Measurements from ENCODE around the gene SLC12A8. TPM values are rescaled to one million over a fixed set of nuclear protein-coding genes. Genes with fewer than 3 reads are reported as not detected.

SLC12A8 gene
- total RNA-seq, 1 donor from 2014 or later: 1.9 TPM

DNA sequence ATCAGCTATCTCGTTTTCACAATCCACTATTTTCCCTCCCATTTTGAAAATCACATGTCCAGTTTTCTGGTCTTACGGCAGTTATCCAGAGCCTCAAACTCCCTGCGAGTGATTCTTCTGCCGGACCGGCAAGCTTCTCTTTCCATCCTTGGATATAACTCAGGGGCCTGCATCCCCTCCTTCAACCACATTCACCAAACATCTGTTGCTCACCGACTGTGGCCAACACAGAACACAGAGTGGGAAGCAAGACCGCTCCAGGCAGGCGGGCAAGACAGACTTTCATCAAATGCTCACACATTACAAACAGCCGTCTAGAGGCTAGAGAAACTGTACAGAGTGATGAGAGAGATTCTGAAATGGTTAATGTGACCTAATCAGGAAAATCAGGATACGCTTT, 7.6 kb upstream of the SLC12A8 start:
- no peak for DNase-seq (ENCODE audit: extremely low read depth, low read depth, low spot score)

DNA sequence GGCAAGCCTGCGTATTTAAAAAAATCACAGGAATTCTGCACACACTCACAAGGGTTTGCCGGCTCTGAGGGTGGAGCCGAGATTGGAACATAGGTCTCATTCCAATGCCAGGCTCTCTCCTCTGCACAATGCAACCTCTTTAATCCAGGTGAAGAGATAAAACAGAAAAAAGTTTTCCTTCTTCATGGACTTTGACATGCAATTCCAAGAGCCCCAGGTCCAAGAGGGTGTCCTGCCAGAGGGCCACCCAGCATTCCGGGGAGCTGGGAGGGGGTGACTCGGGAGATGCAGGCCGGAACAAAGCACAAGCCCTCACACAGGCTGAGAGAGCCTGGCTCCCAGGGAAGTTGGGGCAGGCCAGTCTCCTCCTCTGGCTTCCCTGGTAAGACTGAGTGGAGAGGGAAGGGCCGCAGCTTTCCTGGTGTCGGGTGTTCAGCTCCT, 6.7 kb upstream of the SLC12A8 start:
- no peak for DNase-seq (ENCODE audit: extremely low read depth, low read depth, low spot score)

DNA sequence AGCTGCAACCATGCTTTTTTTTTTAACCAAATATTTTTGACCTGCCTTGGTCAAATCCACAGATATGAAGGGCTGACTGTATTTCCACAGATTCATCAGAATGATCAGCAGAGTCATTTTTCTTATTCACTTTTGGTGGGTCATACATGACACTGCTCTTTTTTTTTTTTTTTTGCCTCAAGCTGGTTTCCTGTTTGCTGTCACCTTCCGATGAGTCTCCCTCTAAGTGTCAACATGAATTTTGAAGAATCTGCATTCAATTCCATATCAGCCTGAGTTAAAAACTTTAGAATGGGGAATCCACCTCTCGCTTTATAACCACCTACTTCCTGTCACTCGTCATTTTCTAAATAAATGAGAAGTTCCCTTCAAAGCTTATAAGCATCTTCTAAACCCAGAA, 2.2 kb upstream of the SLC12A8 start:
- no peak for DNase-seq (ENCODE audit: extremely low read depth, low read depth, low spot score)

DNA sequence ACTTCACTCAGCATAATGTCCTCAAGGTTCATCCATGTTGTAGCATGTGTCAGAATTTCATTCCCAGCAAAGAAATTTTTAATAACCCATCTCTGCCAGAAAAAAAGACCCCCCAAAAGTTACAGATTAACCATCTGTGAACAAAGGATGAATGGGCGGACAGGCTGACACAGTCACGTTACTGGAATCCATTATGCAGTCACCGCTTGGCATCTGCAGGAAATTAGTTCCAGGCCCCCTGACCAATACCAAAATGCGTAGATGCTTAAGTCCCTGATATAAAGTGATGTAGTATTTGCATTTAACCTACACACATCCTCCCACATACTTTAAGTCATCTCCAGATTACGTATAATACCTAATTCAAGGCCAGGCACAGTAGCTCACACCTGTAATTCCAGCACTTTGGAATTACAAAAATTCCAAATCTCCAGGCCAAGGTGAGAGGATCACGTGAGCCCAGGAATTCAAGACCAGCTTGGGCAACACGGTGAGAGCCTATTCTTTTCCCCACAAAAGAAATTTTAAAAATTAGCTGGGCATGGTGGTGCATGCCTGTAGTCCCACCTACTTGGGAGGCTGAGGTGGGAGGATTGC, 1.5 kb upstream of the SLC12A8 start:
- no peak for DNase-seq (ENCODE audit: extremely low read depth, low read depth, low spot score)

DNA sequence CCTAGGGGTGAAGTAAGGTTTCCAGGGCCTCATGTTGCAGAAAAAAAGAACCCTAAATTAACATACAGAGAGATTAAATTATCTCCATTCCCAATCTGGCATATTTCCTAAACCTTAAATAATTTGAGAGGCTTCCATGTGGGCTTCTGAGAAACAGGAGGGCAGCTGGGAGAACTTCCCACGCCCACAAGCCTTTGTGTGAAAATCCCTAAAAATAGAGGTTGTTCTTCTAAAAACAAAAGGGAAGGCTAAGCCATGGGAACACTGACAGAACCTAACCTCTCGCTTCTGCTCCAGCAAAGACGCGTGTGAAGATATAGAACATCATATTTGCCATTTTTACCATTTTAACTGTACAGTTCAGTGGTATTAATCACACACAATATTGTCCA, 812 bp upstream of the SLC12A8 start:
- no peak for DNase-seq (ENCODE audit: extremely low read depth, low read depth, low spot score)

DNA sequence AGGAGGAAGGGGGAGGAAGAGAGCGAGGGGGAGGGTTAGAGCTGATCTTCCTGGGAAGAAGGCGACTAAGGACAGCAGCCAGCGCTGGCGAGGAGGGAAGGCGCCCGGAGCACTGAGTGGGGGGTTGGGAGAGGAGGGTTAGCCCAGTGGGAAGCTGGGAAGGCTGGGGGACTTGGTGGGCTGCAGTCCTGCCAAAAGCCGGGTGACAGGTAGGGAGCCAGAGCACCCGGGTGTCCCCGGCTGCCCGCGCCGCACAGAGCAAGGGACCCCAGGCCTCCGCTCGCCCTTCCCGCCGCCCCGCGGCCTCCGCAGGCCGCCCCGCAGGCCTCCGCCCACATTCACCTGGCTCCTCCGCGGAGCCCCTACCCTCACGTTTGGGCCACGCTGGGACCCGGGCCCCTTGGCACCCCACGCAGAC, 448 bp downstream of the SLC12A8 start:
- DNase-seq (ENCODE audit: extremely low read depth, low read depth, low spot score): no peak

DNA sequence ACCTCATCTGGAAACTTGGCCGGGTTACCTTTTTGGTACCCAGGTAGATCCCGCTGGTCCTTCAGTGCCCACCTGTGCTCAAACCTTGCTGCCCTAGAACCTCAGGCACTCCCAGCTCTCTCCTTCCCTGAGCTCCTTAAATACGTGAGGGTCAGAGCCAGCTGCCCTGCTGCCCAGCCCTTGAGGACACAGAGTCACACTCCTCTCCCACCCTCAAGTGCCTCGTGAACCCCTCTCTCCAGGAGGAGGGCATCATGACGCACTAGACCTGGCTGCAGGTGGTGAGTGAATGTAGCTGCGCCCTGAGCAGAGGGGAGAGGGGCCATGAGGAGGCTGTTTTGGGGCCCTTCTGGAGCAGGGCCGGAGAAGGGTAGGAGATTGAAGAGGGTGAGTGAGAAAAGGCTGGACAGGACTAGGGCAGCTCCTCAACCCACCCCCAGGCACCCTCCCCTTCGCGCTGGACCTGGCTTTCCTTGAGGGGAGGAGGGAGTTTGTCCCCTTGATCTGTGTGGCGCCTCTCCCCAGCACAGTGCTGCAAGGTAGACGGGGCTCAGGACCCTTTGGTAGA, 941 bp downstream of the SLC12A8 start:
- DNase-seq (ENCODE audit: extremely low read depth, low read depth, low spot score): no peak

DNA sequence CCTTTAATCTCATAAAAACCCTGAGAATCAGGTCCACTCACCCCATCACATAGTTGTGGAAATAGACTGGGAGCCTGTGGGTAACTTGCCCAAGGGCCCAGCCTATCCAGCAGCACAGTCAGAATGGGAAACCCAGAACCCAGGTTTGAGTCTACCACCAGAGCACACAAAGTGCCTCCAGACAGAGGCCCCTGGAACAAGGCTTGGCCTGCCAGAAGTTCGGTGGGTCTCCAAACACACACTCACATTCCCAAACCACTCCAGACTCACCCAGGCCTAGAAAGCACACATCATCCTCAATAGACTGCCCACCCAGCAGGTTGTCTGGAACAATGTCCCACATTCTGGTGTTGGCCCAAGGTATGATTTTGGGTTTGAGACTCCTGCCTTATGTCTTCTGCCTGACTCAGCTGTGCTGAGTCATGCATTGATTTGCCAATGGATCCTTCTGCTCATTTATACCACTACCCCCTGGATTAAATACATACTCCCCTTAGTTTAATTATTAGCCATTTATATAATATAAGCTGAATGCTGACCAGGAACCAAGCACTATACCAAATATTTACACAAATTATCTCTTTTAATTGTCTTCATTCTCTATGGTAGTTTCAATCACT, 4.5 kb downstream of the SLC12A8 start:
- no peak for DNase-seq (ENCODE audit: extremely low read depth, low read depth, low spot score)

DNA sequence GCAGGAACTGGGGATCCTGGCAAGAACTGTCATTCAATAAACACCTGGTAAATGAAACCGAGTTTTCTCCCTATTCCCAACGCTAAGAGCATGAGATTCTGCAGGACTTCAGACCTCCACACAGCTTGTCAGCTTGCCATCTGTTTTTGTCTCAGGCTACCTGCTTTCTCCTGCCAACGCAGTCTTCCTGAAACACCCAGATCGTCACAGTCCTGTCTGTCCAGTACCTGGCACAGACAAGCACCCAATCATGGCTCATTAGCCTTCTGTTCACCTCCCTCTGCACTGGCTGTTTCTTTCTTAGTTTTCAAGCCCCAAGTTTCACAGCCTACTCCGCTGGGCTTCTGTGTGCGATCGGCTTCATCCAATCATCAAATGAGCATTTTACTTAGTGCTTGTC, 5.0 kb downstream of the SLC12A8 start:
- no peak for DNase-seq (ENCODE audit: extremely low read depth, low read depth, low spot score)

DNA sequence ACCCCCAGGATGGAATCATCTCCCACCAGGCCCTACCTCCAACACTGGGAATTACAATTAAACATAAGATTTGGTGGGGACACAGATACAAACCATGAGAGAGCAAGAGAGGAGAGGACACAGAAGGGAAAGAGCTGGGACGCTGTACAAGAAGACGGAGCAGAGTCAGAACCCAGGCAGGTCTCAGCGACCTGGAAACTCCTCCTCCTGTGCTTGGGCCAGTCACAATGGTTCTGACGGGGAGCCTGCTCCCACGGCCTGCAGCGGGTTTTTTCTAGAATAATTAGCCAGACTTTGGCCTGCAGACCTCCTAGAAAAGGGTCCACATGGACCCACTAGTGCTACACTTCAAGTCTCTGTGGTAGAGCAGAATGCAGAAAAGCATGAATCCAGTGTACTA, 5.6 kb downstream of the SLC12A8 start:
- DNase-seq (ENCODE audit: extremely low read depth, low read depth, low spot score): no peak

DNA sequence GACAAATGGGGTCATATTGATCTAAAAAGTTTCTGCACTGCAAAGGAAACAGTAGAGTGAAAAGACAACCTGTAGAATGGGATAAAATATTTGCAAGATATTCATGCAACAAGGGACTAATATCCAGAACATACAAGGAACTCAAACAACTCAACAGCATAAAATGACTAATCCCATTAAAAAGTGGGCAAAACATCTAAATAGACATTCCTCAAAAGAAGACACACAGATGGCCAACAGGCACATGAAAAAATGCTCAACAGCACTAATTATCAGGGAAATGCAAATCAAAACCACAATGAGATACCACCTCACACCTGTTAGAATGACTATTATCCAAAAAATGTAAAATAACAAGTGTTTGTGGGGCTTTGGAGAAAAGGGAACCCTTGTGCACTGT, 8.8 kb downstream of the SLC12A8 start:
- no peak for DNase-seq (ENCODE audit: extremely low read depth, low read depth, low spot score)

DNA sequence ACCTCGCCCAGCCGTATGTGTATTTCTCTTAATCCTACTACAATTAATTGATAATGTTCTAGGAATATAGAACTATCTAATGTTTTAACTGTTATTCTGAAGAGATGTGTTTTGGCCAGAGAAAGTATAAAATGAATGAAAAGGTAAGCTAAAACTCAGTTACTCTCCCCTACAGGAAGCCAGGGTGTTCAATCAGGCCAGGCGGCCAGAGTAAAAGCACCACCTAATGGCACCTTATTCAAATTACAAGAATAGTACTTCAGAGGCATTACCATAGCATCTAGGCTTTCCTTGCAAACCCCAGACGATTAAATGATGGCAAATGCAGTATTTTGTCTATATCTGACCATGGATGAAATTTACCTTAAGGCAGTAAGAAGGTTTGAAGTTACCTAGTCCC, 10.4 kb downstream of the SLC12A8 start:
- DNase-seq (ENCODE audit: extremely low read depth, low read depth, low spot score): no peak

DNA sequence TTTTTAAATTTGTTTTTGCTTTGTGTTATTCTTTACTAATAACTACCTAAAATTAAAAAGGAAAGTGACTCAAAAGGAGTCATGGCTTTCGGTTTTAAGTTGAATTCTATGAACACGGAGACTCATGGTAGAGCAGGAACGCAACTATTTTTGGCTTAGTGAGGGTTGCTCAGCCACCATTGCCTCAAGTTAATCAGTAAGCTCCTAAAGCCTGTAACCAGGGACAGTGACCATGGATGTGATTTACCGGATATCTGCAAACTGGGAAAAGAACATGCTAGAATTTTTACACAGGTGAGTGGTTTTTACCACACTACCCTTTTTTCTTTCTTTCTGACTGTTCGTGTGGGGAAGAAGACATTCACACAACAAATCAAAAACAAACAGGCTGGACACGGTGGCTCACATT, 11.8 kb downstream of the SLC12A8 start:
- no peak for DNase-seq (ENCODE audit: extremely low read depth, low read depth, low spot score)

DNA sequence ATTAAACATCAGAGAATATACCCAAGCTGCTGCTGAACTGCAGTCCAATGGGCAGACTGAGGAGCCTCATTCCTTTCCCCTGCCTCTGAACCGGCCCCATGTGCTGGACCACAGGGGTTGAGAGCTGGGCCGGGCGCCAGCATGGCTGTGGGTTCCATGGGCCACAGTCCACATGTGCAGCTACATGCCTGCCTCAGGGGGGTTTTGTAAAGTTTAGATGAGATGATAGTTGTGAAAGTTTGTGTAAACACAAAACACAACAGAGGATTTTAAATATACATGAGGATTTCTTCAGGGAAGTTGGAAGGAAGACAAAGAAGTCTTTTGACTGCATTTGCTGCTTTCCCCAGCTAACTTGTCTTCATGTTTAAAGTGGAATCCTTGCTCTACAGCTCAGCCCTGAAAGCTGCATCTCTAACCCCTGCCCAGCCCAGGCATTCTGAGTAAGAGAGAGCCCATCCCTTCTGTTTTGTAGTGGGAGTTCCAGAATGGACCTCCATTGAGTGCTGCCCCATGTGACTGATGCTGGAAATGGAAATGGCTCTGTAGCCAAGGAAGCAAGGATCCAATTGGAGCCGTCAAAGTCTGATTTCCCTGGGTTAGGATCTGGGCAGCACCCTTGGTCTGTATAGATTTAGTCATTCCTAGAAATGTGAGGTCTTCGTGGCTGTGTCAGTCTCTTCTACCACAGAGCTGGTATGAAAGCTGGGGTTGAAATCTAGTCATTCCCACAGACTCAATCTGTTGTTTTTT, 17.5 kb downstream of the SLC12A8 start:
- no peak for DNase-seq (ENCODE audit: extremely low read depth, low read depth, low spot score)

DNA sequence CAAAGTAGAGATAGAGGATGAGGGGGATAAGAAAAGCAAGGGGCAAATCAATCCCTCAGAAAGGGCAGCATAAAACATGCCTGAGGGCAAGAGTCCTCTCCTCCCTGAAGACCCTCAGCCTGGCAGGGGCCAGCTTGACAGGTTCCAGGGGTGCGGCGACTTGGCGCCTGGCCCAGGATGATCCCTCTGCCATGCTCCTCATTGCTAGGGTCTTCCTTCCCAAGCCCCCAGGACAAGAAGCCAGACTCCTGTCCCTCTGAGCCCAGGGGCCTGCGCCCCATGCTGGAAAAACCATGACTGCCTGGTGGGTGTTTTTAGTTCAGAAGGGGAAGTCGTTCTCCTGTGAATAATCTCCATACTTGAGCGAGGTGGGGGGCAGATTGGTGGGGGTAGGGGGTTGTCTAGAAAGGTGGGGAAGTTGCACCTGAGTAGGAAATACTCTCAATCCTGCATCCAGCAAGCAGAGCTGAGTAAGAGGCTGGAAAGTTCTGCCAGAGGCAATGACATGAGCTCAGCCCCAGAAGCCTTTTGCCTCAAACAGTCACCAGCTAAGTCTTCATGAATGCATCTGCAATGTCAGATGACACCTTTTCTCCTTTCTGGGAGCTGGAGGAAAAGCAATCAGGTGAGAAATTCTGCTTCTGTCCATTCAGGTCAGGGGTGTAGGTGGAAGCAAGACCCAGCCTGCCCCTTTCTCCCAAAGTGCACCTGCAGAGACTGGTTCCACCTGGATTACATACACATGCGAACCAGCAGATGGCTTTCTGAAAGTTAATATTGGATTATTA, 18.3 kb downstream of the SLC12A8 start:
- no peak for DNase-seq (ENCODE audit: extremely low read depth, low read depth, low spot score)

DNA sequence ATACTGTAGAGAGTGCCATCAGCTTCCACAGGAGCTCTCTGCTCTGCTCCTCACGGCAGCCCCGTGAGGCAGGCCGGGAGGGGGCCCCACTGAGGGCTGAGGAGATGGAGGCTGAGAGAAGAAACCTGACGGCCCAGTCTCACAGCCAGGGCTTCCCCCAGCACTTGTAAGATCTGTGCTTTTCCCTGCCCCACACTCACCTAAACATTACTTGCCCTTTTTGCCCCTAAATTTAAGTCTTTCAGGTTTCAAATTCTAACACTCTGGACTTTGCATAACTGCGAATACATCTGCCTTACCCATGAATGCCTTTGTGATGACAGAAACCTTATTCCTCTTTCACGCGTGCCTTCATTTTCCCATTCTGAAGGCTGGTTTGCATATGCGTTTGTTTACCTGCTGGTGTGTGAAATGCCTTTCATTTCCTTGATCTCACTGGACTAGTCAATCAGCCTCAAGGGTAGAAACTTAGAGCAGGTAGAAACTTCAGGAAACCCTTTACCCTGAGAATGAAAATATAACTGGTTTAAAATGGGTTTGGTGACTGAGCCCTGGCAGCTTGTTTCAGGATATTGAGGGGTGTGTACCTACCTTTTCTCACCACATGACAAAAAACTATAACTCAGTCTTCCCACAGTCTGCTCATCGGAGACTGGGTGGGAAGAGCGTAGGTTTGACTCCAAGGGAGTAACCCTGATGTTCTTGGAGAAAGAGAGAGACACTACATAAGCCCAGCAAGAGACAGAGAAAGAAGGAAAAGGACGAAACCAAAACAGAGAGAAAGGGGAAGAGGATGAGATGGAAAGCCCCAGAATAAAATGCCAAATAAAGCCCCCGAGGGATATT, 20.1 kb downstream of the SLC12A8 start:
- DNase-seq (ENCODE audit: extremely low read depth, low read depth, low spot score): no peak

DNA sequence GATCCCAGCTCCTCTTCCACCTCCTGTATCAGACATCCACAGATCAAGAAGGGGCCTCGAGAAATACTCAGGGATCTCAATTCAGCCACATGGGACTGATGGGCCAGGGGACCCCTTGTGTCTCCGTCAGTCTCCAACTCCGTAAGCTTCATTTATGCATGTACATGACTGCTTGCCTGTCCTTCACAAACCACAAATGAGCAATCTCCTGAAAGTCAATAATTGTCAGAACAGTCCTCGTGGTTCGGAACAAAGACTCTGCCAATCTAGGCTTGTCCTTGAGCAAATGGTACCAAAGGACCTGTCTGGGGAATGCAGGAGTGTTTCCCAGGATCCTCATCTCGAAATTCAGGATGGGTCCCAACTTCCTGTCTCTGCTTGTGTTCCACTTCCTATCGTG, 20.8 kb downstream of the SLC12A8 start:
- no peak for DNase-seq (ENCODE audit: extremely low read depth, low read depth, low spot score)

DNA sequence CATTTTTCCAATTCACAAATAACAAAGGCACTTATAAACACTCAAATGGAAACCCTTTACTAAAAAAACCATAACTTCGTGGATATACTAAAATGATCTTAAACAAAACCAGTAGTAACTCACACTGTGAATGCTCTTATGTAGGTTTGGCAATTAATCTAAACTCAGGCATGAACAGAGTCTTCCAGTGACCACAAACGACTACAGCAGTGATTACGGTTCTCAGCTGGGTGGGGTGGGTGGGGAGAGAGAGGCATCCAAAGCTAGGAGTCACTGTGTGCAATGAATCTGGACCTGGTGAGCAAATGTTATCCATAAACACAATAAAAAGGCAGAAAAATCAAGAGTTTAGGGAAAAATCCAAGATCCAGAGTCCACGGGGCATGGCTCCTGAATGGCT, 21.3 kb downstream of the SLC12A8 start:
- DNase-seq (ENCODE audit: extremely low read depth, low read depth, low spot score): no peak

DNA sequence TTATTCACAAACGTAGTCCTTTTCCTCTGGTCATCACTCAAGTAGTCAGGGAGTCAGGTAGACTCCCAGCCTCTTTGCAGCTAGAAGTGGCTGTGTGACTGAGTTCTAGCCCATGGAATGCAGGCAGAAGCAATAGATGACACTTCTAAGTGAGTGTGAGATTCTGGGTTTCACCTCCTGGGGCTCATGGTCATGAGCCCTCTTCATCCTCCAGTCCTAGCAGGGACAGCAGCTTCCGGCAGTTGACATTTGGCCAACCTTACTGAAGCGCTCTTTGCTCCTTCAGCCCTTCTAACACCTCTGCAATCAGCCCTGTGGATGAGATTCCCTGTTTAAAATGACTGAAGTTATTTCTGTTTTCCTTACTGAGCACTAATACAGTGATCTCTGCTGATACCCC, 21.8 kb downstream of the SLC12A8 start:
- DNase-seq (ENCODE audit: extremely low read depth, low read depth, low spot score): no peak
